Neuronal stem cell (in vitro differentiated cells): Measurements from ENCODE around the gene FXYD5.

ENCODE experiments used
- DNase-seq: peaks from one replicate; pipeline ENCODE4 v3.0.0-alpha.2; 2013; ENCODE audit warnings: low spot score
- H2AFZ ChIP-seq: one replicate; pipeline ENCODE4 v1.6.1; 2013; ENCODE audit warnings: mild to moderate bottlenecking, low read length, inconsistent platforms
- H2AK5ac ChIP-seq: 2 replicates; pipeline ENCODE4 v1.6.1; 2013; ENCODE audit warnings: low read depth, mild to moderate bottlenecking, inconsistent platforms, low read length, moderate library complexity, mixed read lengths
- H2BK120ac ChIP-seq: 2 replicates; pipeline ENCODE4 v1.6.1; 2013; ENCODE audit warnings: low read depth, mild to moderate bottlenecking, inconsistent platforms, low read length, moderate library complexity, mixed read lengths
- H2BK12ac ChIP-seq: one replicate; pipeline ENCODE4 v1.6.1; 2013; ENCODE audit warnings: low read length, inconsistent platforms
- H2BK15ac ChIP-seq: 2 replicates; pipeline ENCODE4 v1.6.1; 2013; ENCODE audit warnings: mild to moderate bottlenecking, low read length, inconsistent platforms, mixed read lengths
- H2BK5ac ChIP-seq: one replicate; pipeline ENCODE4 v1.6.1; 2013; ENCODE audit warnings: inconsistent platforms, mild to moderate bottlenecking, low read length, moderate library complexity
- H3K14ac ChIP-seq: one replicate; pipeline ENCODE4 v1.6.1; 2013; ENCODE audit warnings: low read length, inconsistent platforms
- H3K18ac ChIP-seq: 2 replicates; pipeline ENCODE4 v1.6.1; 2013; ENCODE audit warnings: low read length, inconsistent platforms
- H3K23ac ChIP-seq: 2 replicates; pipeline ENCODE4 v1.6.1; 2013; ENCODE audit warnings: low read depth, mild to moderate bottlenecking, mixed read lengths, low read length, inconsistent platforms; ENCODE audit not compliant: poor library complexity
- H3K27ac ChIP-seq: replicated peaks from 3 replicates; pipeline ENCODE4 v1.5.1; 2013; ENCODE audit warnings: low read length, inconsistent platforms
- H3K27me3 ChIP-seq, 3 experiments: 2 replicates each; pipeline ENCODE4 v1.6.1; 2013; ENCODE audit warnings: low read length in 3 of 3, mild to moderate bottlenecking in 2 of 3, inconsistent platforms in 1 of 3, low read depth in 1 of 3, mixed read lengths in 1 of 3, moderate library complexity in 1 of 3; ENCODE audit not compliant: control insufficient read depth in 3 of 3, insufficient read depth in 3 of 3
- H3K36me3 ChIP-seq, 2 donors: replicated peaks in 1 of 2; 2 replicates each; pipeline ENCODE4 v1.6.1; 2013; ENCODE audit warnings: low read length in 2 of 2; ENCODE audit not compliant: control insufficient read depth in 2 of 2, insufficient read depth in 2 of 2
- H3K4ac ChIP-seq: 2 replicates; pipeline ENCODE4 v1.6.1; 2013; ENCODE audit warnings: inconsistent platforms, mild to moderate bottlenecking, low read length, moderate library complexity
- H3K4me1 ChIP-seq, 2 donors: 1 replicate in 1 of 2; 2 replicates in 1 of 2; pipeline ENCODE4 v1.6.1; 2013; ENCODE audit warnings: low read length in 2 of 2, low read depth in 1 of 2; ENCODE audit not compliant: control insufficient read depth in 2 of 2, insufficient read depth in 1 of 2
- H3K4me2 ChIP-seq: one replicate; pipeline ENCODE4 v1.6.1; 2013; ENCODE audit warnings: mild to moderate bottlenecking, low read length, inconsistent platforms; ENCODE audit not compliant: insufficient read depth, poor library complexity, severe bottlenecking
- H3K4me3 ChIP-seq, 2 donors: 2 replicates each; pipeline ENCODE4 v1.5.1; 2013; ENCODE audit warnings: low read length in 2 of 2, mild to moderate bottlenecking in 2 of 2, inconsistent platforms in 1 of 2, moderate library complexity in 1 of 2
- H3K79me1 ChIP-seq: one replicate; pipeline ENCODE4 v1.6.1; 2013; ENCODE audit warnings: low read depth, mild to moderate bottlenecking, inconsistent platforms, low read length, moderate library complexity
- H3K9ac ChIP-seq: one replicate; pipeline ENCODE4 v1.6.1; 2013; ENCODE audit warnings: mild to moderate bottlenecking, low read depth, low read length, inconsistent platforms; ENCODE audit not compliant: poor library complexity
- H3K9me3 ChIP-seq, 2 donors: replicated peaks in 1 of 2; 2 replicates each; pipeline versions ENCODE3 to v1.6.1; 2013; ENCODE audit warnings: low read length in 2 of 2, mild to moderate bottlenecking in 2 of 2, inconsistent platforms in 1 of 2, low read depth in 1 of 2, mixed read lengths in 1 of 2, moderate library complexity in 1 of 2; ENCODE audit not compliant: control insufficient read depth in 2 of 2, insufficient read depth in 1 of 2
- H4K8ac ChIP-seq: one replicate; pipeline ENCODE4 v1.6.1; 2013; ENCODE audit warnings: low read depth, mild to moderate bottlenecking, inconsistent platforms, low read length, moderate library complexity
- H4K91ac ChIP-seq: one replicate; pipeline ENCODE4 v1.6.1; 2013; ENCODE audit warnings: low read length, low read depth, mild to moderate bottlenecking, inconsistent platforms; ENCODE audit not compliant: poor library complexity
- WGBS, 2 donors: extraction: QIAGEN DNeasy Blood & Tissue Kit; methylation state at CpG; one replicate each; pipeline ENCODE4 v1.1.7; 2013; ENCODE audit warnings: missing lambda C conversion rate in 2 of 2, mixed read lengths in 1 of 2; ENCODE audit not compliant: insufficient read length in 2 of 2, insufficient replicate concordance in 1 of 2; ENCODE audit errors: extremely low coverage in 2 of 2; 5-methylcytosine and 5-hydroxymethylcytosine counted together

The FXYD5 gene

DNA sequence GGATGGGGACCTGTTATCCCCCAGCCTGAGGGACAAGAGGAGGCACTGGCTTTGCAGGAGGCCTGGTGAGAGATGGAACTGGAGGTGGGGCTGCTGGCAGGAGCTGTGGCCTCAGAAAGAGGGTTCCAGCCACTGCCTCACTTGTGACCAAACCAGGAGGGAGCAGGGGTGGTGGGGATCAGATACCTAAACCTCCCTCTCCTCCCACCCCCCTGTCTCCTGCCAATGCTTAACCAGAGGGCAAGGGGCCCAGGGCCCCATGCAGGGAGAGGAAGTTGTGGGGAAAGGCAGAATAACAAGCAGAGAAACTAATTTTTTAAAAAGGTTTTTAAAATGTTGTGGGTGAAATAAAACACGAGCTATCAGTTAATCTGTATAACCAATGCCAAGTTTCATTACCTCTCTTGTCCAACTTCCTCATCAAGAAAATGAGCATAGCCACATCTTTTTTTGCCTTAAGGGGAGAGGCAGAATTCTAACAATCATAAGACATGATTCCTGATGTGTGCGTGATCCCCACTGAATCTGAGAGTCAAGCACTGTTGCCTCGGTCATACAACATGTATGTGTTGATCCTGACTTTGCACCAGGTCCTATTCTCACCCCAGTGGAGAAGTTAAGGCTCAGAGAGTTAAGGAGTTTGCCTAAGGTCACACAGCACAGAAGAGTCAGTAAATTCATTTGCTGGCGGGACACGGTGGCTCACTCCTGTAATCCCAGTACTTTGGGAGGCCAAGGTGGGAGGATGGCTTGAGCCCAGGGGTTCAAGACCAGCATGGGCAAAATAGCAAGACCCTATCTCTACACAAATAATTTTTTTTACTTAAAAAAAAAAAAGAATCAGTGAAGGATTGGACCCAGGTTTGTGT is 12.9 kb downstream of the FXYD5 start:
- no peak overlapping the region for H3K18ac ChIP-seq
- no peak overlapping the region for H2AK5ac ChIP-seq
- H3K79me1 ChIP-seq, result no peaks in the 10 kb centered on the region
- H4K8ac ChIP-seq, result no peak overlapping the region
- H2BK5ac ChIP-seq, result no peak overlapping the region
- peaks cover 0 to 3% of the 10 kb centered on the region in 2 donors for H3K36me3 ChIP-seq
- no peak overlapping the region for H3K23ac ChIP-seq
- H3K4me3 ChIP-seq, result no peak overlapping the region
- no peak overlapping the region for H3K27ac ChIP-seq
- no peak for DNase-seq
- H3K9me3 ChIP-seq, result peaks cover 4 to 20% of the 10 kb centered on the region in 2 donors
- H3K27me3 ChIP-seq, result no peaks in the 10 kb centered on the region
- no peak overlapping the region for H4K91ac ChIP-seq
- no peak overlapping the region for H3K14ac ChIP-seq
- no peak overlapping the region for H2BK120ac ChIP-seq
- peaks cover 0 to 5% of the 10 kb centered on the region in 2 donors for H3K4me1 ChIP-seq
- H2BK15ac ChIP-seq, result no peak overlapping the region
- no peak overlapping the region for H3K4me2 ChIP-seq
- H3K9ac ChIP-seq, result no peak overlapping the region
- no CpG with 5 or more reads among the region's 5 CpGs for WGBS, 2 donors
- no peak overlapping the region for H2BK12ac ChIP-seq
- no peak overlapping the region for H2AFZ ChIP-seq
- no peak overlapping the region for H3K4ac ChIP-seq

DNA sequence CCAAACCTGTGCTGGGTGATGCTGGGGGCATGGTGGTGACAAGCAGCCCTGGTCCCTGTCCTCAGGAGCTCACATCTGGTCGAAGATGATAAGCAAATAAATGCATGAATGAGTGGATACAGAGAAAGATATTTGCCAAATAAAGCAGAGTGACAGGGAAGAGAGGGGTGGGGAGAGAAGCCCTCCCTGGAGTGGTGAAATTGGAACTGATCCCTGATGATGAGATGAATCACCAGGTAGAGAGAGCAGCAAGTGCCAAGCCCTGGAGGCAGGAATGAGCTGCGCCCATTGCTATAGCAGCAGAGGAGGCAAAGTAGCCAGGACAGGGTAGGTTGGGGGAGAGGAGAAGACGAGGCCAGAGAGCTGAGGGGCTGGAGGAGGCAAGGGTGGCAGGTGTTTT is 13.7 kb downstream of the FXYD5 start:
- peaks cover 0 to 5% of the 10 kb centered on the region in 2 donors for H3K4me1 ChIP-seq
- no peak overlapping the region for H3K18ac ChIP-seq
- no CpG with 5 or more reads among the region's 3 CpGs for WGBS, 2 donors
- peaks cover 0 to 3% of the 10 kb centered on the region in 2 donors for H3K36me3 ChIP-seq
- H2BK12ac ChIP-seq, result no peak overlapping the region
- no peaks in the 10 kb centered on the region for H3K27me3 ChIP-seq
- H3K4me2 ChIP-seq, result no peak overlapping the region
- no peak overlapping the region for H3K23ac ChIP-seq
- H2BK5ac ChIP-seq, result no peak overlapping the region
- no peak overlapping the region for H4K8ac ChIP-seq
- no peak overlapping the region for H3K4me3 ChIP-seq
- no peak overlapping the region for H3K14ac ChIP-seq
- no peak for DNase-seq
- H2AK5ac ChIP-seq, result no peak overlapping the region
- H3K79me1 ChIP-seq, result no peaks in the 10 kb centered on the region
- no peak overlapping the region for H4K91ac ChIP-seq
- H2BK120ac ChIP-seq, result no peak overlapping the region
- no peak overlapping the region for H3K4ac ChIP-seq
- H2AFZ ChIP-seq, result no peak overlapping the region
- peaks cover 4 to 25% of the 10 kb centered on the region in 2 donors for H3K9me3 ChIP-seq
- no peak overlapping the region for H3K9ac ChIP-seq
- no peak overlapping the region for H2BK15ac ChIP-seq
- H3K27ac ChIP-seq, result no peak overlapping the region

DNA sequence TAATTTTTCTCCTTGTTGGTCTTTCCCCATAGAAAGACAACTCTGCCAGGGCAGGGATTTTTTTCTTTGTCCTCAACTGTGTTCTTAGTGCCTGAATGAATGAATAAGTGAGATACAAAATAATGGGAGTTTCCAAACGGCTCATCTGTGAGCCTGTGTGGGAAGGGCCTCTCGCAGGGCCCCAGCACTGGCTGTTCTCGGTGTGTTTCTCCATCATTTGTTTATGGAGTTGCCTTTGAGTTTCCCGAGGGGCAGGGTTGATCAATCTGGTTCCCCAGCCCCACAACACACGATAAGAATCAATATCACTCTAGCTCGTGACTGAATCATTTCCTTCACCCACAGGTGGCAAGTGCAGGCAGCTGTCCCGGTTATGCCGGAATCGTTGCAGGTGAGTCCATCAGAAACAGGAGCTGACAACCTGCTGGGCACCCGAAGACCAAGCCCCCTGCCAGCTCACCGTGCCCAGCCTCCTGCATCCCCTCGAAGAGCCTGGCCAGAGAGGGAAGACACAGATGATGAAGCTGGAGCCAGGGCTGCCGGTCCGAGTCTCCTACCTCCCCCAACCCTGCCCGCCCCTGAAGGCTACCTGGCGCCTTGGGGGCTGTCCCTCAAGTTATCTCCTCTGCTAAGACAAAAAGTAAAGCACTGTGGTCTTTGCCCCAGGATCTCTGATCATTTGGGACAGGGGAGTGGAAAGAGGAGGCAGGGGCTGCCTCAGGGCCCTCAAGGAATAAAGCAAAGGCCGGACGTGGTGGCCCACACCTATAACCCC is 14.9 kb downstream of the FXYD5 start:
- no peak overlapping the region for H3K4me3 ChIP-seq
- no peak overlapping the region for H3K4ac ChIP-seq
- no peak overlapping the region for H2BK120ac ChIP-seq
- no peak overlapping the region for H3K23ac ChIP-seq
- no peak overlapping the region for H4K8ac ChIP-seq
- peaks cover 0 to 5% of the 10 kb centered on the region in 2 donors for H3K4me1 ChIP-seq
- no peak overlapping the region for H4K91ac ChIP-seq
- H3K79me1 ChIP-seq, result no peaks in the 10 kb centered on the region
- WGBS, 2 donors, result no CpG with 5 or more reads among the region's 18 CpGs
- no peak overlapping the region for H3K18ac ChIP-seq
- H2AK5ac ChIP-seq, result no peak overlapping the region
- no peak overlapping the region for H3K27ac ChIP-seq
- peaks cover 4 to 19% of the 10 kb centered on the region in 2 donors for H3K9me3 ChIP-seq
- no peak overlapping the region for H2BK5ac ChIP-seq
- H2AFZ ChIP-seq, result no peak overlapping the region
- H3K36me3 ChIP-seq, result peaks cover 0 to 3% of the 10 kb centered on the region in 2 donors
- no peaks in the 10 kb centered on the region for H3K27me3 ChIP-seq
- no peak overlapping the region for H2BK15ac ChIP-seq
- H3K14ac ChIP-seq, result no peak overlapping the region
- DNase-seq, result no peak
- H2BK12ac ChIP-seq, result no peak overlapping the region
- H3K9ac ChIP-seq, result no peak overlapping the region
- no peak overlapping the region for H3K4me2 ChIP-seq
